NCI-H510A (cell line): Measurements from ENCODE around the gene PRSS36.
"Not testable (repeated sequence)": the region's sequence is repeated elsewhere in the genome, so short reads cannot be mapped to it uniquely, and the experiment has no call there.

ENCODE experiments used
- DNase-seq: peaks from one replicate; lab custom pipeline; 2025; lab: John Stamatoyannopoulos, UW

Gene PRSS36

DNA sequence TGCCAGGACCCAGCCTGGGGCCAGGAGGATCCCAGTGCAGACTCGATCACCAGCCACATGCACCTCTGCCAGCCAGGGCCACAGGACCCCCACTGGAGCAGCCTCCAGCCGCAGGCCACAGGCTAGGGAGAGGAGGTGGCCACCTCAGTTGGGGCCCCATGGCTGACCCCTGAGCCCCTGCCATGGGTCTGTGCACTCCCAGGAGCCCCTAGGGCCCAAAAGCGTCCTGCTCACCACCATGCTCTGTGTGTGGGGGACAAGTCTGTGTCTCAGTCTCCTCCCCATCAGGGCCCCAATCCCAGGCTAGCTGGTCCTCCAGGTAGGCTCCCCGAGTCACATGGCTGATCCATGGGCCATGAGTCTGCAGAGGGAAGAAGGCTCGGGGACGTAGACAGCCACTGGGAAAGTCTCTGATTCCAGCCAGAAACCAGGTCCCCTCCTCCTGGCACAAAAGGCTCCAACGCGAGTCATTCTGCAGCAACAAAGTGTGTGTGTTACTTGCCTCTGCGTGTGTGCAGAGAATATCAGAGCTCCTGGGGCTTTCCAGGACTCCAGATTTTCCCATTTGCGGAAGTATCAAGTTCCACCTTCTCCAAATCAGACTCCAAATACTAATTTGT lies 8.3 kb downstream of the PRSS36 start:
- DNase-seq, result no peak

DNA sequence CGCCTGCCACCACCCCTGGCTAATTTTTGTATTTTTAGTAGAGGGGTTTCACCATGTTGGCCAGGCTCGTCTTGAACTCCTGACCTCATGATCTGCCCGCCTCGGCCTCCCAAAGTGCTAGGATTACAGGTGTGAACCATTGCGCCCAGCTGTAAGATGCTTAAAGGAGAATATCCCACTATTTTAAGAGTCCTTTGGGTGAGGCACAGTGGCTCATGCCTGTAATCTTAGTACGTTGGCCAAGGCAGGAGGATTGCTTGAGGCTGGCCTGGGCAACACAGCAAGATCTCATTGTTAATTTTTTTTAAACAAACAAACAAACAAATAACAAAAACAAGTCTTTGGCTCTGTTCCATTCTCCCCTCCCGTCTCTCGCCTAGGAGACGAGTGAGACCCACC lies 8.8 kb downstream of the PRSS36 start:
- DNase-seq, result not testable (repeated sequence)

DNA sequence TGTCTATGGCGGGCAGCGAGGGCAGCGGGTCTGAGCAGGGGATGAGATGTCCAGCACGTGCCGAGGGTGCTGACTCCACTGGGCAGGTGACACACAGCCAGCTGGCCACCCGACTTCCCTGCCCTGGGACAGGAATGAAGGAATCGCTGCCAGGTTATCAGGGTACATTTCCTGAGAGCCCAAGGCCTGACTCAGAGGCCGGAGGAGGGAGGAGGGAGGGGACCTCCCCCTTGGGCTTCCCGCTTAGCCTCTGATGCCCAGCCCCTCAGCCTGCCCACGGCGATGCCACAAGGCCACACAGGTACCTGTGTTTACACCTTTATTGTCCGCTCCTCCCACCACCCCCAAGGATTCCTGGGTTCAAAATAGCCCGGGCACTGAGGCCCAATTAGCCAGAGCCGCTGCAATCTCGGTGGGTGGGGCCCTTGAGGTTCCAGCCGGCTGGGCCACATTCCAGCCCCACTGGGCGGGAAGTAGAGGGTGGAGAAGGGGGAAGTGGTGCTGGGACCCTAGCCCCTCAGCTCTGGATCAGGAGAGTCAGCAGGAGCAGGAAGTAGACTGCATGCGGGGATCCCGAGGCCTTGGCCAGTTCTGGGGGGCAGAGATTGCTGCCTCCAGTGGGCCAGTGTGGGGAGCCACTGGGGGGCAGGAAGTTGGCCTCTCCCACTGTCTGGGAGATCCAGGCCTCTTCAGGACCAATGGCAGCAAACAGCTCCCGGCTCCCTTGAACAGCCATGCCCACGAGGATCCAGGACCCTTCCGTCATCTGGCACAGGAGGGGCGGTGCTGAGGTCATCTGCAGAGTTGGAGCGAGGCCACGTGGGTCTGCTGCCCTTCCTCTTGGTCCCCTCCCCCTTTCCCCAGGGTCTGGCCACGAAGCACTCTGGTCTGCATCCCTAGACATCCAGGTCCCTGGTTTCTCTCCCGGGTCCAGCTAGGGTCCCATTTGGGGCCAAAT lies 11.0 kb downstream of the PRSS36 start:
- no peak for DNase-seq

DNA sequence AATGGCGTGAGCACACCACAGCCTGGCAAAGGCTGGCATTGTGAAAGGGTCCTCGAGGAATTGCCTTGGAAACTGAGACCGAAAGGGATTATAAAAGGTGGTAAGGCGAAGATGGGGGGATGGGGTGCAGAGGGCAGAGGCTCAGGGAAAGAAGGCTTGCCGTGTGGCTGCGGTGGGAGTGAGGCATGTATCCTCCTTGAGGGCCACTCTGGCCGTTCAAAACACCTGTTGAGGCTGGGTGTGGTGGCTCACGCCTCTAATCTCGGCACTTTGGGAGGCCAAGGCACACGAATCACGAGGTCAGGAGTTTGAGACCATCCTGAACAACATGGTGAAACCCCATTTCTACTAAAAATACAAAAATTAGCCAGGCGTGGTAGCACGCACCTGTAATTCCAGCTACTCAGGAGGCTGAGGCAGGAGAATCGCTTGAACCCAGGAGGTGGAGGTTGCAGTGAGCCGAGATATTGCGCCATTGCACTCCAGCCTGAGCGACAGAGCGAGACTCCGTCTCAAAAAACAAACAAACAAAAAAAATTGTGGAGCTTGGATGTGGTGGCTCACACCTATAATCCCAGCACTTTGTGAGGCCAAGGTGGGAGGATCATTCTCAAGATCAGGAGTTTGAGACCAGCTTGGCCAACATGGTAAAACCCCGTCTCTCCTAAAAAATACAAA lies 12.9 kb downstream of the PRSS36 start:
- DNase-seq, result not testable (repeated sequence)

DNA sequence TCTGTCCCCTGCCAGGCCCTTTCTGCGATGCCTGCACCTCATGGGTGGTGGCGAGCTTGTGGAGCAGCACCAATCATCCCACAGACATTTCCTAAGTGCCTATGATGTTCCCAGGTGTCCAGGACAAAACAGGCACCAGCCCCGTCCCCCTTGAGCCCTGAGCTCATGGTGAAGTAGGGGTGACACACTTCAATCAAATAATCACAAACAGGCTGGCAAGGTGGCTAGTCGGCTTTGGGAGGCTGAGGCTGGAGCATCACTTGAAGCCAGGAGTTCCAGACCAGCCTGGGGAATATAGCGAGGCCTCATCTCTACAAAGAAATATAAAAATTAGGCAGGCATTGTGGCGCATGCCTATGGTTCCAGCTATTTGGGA lies 13.6 kb downstream of the PRSS36 start:
- DNase-seq, result no peak

DNA sequence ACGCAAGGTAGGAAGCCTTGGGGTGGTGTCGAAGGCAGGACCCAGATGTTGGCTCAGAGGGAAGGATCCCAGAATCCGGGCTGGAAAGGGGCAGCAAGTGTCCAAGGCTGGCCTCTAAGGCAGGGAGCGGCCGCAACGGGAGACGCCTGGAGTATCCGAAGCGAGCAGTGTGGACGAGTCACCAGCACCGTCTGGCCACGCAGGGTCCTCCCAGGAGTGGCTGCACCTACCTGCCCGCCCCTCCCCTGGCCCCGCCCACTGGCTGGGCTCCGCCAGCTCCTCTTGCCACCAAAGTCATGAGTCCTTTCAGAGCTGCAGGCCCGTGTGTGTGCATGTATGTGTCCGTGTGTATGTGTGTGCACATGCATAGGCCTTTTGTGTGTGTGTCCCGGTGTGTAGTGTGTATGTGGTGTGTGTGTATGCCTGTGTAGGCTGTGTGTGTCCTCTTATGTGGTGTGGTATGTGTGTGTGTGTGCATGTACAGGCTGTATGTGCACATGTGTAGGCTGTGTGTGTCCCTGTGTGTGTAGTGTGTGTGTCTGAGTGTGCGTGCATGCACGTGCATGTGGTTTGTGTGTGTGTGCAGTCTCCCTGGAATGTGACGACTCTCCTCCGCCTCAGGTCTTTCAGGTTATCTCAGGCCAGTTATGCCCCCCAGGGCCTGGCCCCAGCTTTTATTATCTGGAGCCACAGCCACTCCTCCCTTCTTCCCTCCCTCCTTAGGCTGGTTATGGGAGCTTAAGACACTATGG lies 14.2 kb downstream of the PRSS36 start, which contains the start of gene PRSS8:
Gene PRSS8, minus strand, starts transcription at position 193 of the 752 bp plus-strand sequence. CDS start 229 bp downstream, outside the sequence.
- DNase-seq, result no peak

DNA sequence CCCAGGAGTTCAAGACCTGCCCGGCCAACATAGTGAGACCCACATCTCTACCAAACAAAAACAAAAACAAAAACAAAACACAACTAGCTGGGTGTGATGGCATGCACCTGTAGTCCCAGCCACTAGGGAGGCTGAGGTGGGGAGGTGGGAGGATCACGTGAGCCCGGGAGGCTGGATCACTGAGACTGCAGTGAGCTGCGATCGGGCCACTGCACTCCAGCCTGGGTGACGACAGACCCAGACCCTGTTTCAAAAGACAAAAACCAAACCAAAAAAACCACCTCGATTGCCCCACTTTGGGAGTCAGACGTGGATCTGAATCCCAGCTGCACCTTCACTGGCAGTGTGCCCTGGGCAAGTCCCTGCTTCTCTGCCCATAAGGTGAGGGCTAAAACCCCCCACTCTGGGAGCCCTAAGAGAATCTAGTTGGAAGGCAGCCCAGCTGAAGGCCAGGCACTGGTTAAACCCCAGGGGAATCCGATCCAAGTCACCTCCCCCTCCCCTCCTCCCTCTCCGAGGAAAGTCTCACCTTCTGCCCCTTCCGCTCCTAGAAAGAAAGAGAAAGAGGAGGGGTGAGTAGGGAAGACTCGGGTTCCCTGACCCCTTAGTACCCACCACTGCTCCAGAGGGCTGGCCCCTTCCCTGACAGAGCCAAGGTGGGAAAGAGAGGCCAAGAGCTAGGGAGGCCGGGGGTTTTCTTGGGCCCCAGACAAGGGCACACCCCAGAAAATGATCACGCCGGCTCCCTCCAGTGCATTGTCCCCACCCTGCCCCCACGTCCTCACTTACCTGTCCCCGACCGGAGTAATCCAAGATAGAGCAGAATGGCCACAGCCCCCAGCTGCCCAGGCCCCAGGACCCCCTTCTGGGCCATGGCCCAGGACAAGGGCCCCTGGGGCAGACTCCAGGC lies 15.0 kb downstream of the PRSS36 start:
- no peak for DNase-seq

DNA sequence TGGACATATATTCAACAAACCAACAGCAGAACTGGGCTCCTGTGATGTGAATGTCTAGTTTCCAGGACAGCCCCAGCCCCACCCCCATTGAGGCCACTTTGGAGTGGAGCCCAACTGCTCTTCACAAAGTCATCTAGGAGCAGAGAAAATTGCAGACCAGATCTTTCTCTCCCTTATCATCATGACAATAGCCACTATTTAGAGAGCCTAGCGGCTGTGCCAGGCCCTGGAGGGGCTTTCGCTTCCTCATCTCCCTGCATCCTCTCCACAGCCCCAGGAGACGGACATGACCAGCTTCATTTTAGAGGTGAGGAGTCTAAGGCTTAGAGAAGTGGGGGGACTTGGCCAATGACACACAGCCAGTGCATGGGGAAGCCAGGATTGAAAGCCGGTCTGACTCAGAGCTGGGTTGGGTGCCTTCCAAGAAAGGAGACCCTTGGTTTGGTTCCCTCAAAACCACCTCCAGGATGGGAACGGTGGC lies 15.7 kb downstream of the PRSS36 start:
- no peak for DNase-seq

DNA sequence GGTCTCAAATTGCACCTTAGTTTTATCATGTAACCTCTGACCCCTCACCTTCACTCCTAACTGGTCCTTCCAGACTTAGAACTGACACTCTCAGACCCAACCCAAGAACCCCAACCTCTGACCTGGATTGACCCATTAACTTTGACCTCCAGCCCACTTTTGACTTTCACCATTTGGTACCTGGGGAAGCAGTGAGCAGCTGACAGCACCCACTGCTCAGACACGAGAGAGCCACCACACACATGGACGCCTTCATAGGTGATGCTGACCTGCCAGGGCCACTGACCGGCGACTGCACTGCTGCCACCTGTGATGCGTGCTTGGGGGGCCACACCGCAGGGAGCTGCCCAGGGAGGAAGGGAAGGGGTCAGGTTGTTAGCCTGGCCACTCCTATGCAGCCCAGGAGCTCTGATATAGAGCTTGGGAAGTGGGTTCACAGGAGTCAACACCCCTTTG lies 16.8 kb downstream of the PRSS36 start:
- DNase-seq, result no peak

DNA sequence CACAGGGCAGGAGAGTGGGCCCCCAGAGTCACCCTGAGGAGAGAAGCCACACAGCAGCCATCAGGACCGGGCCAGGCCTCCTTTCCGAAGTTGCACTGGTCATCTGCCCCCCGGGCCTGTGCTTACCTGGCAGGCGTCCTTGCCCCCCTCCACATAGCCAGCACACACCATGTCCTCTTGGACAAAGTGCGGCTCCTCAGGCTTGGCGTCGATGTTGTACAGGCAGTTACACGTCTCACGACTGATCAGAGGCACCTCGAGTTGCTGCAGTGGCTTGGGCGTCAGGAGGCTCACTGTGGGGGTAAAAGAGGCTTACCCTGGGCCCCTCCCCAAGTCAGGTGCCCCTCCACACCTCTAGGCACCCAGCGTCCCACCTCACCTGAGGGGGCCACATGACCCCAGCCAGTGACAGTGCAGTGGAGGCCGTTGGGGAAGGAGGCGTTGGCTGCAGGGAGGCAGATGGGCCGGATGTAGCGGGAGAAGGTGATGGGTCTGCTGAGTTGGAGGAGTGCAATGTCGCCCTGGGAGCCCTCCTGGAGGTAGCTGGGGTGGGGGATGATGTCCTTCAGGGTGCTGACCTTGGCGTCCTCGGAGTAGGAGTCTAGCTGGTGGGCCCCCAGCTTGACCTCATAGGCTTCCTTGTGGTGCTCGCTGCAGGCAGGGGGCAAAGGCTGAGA lies 17.4 kb downstream of the PRSS36 start:
- no peak for DNase-seq

DNA sequence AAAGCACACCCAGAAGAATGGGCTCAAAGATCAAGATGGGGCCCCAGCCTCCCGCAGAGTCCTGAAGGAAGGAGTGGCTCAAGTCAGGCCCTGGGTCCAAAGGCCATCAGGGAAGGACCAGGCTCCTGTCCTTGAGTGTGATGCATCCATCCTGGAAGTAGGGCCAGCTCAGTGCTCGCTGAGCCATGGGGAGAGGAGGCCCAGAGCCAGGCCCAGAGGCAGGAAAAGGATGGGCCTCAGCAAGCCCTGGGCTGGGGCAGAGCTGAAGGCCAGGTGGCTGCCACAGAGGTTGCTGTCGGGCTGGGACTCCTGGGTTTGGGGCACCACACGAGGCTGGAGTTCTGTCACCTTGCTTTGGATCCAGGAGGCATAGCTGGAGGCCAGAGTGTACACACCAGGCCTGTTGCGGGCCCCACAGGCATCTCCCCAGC lies 18.0 kb downstream of the PRSS36 start:
- DNase-seq, result no peak

DNA sequence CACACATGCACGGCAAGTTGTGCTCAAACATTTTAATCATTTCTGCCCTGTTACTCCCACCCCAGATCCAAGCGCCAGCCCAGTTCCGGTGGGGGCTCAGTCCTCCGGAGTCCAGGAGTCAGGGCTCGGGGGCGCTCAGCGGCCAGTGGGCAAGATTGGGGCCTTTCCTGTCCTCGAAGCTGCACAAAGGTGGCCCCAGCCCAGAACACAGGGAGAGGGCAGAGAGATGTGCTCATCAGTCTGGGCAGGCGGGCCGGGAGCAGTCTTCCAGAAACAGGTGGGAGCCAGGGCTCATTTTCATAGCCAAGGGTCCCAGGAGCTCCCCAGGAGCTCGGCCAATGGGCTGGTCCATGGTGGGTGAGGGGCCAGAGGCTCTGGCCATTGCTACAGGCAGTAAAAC lies 18.4 kb downstream of the PRSS36 start:
- DNase-seq, result no peak

DNA sequence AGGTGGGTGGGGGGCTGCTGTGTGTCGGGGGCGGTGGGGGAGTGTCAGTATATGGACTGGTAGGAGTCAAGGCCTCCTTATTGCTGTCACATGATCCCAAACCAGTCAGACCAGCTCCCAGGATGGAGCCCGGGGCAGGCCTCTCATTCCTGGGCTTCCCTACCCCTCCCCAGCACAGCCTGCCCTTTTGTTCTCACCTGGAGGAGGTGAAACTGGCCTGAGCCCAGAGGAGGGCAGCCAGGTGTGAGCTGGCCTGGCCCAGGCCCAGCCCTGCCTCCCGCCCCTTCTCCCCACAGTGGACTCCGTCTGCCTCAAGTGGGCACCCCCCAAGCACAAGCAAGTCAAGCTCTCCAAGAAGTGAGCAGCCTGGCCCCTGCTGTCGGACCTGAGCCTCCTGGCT lies 19.0 kb downstream of the PRSS36 start:
- peak; percentile 89 for DNase-seq

DNA sequence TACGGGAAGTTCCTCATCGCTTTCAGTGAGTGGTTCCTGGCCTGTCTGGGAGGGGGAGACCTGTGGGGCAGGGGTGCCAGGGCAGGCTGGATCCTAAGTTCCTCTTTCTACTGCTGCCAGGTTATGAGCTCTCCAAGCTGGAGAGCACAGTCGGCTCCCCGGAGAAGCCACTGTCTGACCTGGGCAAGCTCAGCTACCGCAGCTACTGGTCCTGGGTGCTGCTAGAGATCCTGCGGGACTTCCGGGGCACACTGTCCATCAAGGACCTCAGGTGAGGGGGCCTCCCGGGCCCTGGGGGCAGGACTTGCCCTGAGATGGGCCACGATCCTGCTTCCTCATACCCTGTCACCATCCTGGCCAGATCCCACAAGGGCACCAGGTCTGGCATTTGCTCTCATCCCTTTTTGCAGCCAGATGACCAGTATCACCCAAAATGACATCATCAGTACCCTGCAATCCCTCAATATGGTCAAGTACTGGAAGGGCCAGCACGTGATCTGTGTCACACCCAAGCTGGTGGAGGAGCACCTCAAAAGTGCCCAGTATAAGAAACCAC lies 19.5 kb downstream of the PRSS36 start:
- DNase-seq, result no peak

DNA sequence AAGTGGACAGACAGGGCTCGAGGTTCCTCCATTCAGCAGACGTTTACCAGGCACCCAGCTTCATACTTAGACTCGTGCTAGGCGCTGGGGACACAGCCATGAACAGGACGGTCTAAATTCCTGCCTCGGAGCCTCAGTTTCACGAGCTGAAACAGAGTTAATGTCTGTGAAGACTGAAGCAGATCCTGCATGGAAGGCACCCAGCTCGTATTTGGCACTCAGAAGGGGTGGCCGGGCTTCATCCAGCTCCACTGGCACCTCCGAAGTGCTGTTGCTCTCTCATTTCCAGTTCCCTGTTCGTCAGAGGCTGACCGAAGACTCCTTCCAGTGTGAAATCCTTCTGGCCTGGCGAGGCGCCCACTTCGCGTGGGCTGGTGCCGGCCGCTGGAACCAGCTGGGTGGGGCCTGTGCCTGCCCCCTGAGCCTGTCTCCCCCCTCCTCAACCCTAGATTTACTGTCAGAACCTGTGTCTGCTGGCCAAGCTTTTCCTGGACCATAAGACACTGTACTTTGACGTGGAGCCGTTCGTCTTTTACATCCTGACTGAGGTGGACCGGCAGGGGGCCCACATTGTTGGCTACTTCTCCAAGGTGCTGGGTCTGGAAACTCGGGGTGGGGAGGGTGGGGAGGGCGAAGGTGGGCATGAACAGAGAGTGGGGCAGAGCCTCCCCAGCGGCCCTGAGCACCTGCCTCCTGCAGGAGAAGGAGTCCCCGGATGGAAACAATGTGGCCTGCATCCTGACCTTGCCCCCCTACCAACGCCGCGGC lies 20.1 kb downstream of the PRSS36 start:
- DNase-seq, result no peak

DNA sequence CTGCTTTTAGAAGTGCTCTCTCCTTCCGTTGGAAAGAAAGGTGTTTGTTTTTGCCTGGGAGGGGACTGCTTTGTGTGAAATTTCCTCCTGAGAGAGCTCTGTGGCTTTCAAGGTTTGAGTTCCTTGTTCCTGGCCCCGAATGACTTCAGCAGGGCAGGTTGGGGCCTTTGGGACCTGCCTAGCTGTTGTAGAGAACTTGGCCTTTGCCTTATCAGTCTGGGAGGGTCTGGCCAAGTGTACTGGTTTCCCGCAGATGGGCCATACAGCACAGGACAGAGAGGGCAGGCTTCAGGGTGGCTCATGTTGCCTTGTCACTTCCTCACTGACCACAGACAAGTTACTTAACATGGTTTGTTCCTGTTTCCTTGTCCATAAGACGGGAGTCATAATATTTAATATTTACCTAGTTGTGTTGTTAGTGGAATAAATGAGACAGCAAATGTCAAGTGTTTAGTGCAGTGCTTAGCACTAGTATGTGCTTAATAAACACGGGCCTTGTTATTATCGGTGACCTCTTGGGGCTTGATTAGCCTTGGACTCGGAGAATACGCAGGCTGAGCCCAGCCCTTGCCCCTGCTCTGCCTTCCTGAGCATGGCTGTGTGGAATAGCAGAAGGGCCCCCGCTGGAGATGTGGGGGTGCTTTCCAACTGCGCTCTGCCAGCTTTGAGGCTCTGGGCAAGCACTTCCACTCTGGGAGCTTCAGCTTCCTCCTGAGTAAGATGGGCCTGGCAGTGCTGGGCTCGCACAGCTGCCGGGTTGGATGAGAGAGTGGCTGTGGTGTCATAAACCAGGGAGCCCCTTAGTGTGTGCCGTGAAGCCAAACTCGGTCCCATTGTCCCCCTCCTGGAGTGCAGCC lies 20.9 kb downstream of the PRSS36 start:
- no peak for DNase-seq

DNA sequence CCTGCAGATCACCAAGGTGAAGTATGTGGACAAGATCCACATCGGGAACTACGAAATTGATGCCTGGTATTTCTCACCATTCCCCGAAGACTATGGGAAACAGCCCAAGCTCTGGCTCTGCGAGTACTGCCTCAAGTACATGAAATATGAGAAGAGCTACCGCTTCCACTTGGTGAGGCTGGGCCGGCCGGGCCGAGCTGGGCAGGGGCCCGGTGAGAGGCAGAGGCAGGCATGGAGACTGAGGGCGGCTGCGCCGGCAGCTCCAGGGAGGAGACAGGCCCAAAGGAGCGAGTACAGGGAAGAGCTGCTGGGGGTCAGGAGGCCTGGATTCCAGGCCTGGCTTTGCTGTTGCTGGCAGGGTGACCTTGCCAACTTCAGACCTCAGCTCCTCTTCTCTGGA lies 22.7 kb downstream of the PRSS36 start:
- no peak for DNase-seq

DNA sequence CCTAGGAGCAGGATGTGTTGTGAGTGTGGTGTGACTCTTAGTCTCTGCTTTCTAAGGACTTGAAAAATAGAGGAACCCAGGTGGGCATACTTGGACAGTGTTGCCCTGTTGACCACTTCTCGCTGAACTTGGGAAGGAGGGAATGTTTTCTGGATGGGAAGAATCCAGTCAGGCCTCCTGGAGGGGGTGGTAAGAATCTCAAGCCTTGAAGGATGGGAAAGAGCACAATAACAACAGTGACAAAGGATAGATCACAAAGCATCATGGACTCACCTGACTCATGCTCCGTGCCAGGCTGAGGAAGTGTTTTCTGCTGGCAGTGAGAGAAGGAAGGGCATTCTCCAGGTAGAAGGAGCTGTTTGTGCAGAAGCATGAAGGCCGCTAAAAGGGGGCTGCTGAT lies 24.0 kb downstream of the PRSS36 start:
- no peak for DNase-seq
